SIG-M5 (cell line): Measurements from ENCODE around the gene CISD1.

Source experiments
- DNase-seq: peaks from one replicate; lab custom pipeline; 2025; lab: John Stamatoyannopoulos, UW

Gene CISD1

GRCh38 chr10:58266003-58266825 lies 2.7 kb upstream of the CISD1 start:
- peak; percentile 21 for DNase-seq

- DNase-seq: peak; percentile 73
These were observed 1.9 kb upstream of the CISD1 start for GRCh38 chr10:58266826-58267712.

GRCh38 chr10:58267713-58268453 lies 1.1 kb upstream of the CISD1 start, which contains the start of gene IPMK:
Gene IPMK, minus strand, starts transcription at chr10:58267894. Its CDS starts 283 bp downstream, at chr10:58267611.
- peak; percentile 21 for DNase-seq

GRCh38 chr10:58268454-58268945 lies 462 bp upstream of the CISD1 start:
- DNase-seq: no peak

- no peak for DNase-seq
These were observed 874 bp downstream of the CISD1 start for GRCh38 chr10:58269782-58270290.

- DNase-seq: no peak
These were observed 6.3 kb downstream of the CISD1 start for GRCh38 chr10:58275261-58275660.

GRCh38 chr10:58275908-58276307 lies 6.9 kb downstream of the CISD1 start:
- DNase-seq: no peak

- no peak for DNase-seq
These were observed 9.5 kb downstream of the CISD1 start for GRCh38 chr10:58278274-58278961.

GRCh38 chr10:58278962-58279307 lies 10.0 kb downstream of the CISD1 start:
- DNase-seq: no peak

- no peak for DNase-seq
These were observed 11.5 kb downstream of the CISD1 start for GRCh38 chr10:58280477-58280876.

- no peak for DNase-seq
These were observed 12.3 kb downstream of the CISD1 start for GRCh38 chr10:58281092-58281752.

- DNase-seq: peak; percentile 64
These were observed 13.7 kb downstream of the CISD1 start for GRCh38 chr10:58282615-58283014.

GRCh38 chr10:58291538-58292174 lies 22.7 kb downstream of the CISD1 start:
- DNase-seq: no peak

- no peak for DNase-seq
These were observed 25.0 kb downstream of the CISD1 start for GRCh38 chr10:58293989-58294388.

GRCh38 chr10:58299580-58299979 lies 30.6 kb downstream of the CISD1 start:
- DNase-seq: no peak

- DNase-seq: no peak
These were observed 31.7 kb downstream of the CISD1 start for GRCh38 chr10:58300676-58301075.

- DNase-seq: no peak
These were observed 33.3 kb downstream of the CISD1 start for GRCh38 chr10:58302254-58302653.

GRCh38 chr10:58304099-58304633 lies 35.2 kb downstream of the CISD1 start:
- no peak for DNase-seq

- DNase-seq: no peak
These were observed 36.9 kb downstream of the CISD1 start for GRCh38 chr10:58305821-58306220.

GRCh38 chr10:58307676-58308075 lies 38.7 kb downstream of the CISD1 start:
- DNase-seq: no peak
